AG04450 (cell line): ENCODE results near the gene GLUL. TPM values are rescaled to one million over a fixed set of nuclear protein-coding genes. Genes with fewer than 3 reads are reported as not detected.

ENCODE experiments used
- CTCF ChIA-PET: fragments of 300-600, 350-600 bp; formaldehyde crosslinking; extraction: SDS; loops from one replicate; lab custom pipeline; 2022; ENCODE audit warnings: antibody characterized with exemption, inconsistent platforms; lab: Charles Lee
- POLR2A ChIA-PET: fragments of 350-600 bp; formaldehyde crosslinking; extraction: SDS; loops from one replicate; lab custom pipeline; 2021; ENCODE audit warnings: antibody characterized with exemption, inconsistent platforms; lab: Yijun Ruan, JAX
- DNase-seq: peaks from one replicate; pipeline ENCODE4 v3.0.0-alpha.2; 2011; ENCODE audit warnings: low read depth, low spot score
- H3K27ac ChIP-seq: one replicate; pipeline ENCODE4 v1.5.1; 2012; ENCODE audit warnings: low read depth, low read length, control low read depth
- H3K27me3 ChIP-seq: one replicate; pipeline ENCODE4 v1.6.0; 2012; ENCODE audit warnings: low read length; ENCODE audit not compliant: control insufficient read depth, insufficient read depth
- H3K4me3 ChIP-seq: 2 replicates; pipeline ENCODE4 v1.5.1; 2011; ENCODE audit warnings: mild to moderate bottlenecking, low read depth, low read length, control low read depth
- H3K9me3 ChIP-seq: 2 replicates; pipeline ENCODE4 v1.5.1; 2012; ENCODE audit warnings: low read length; ENCODE audit not compliant: control insufficient read depth, insufficient read depth
- CTCF ChIP-seq: IDR thresholded peaks from 2 replicates; pipeline ENCODE4 v1.5.1; 2011; ENCODE audit warnings: low read depth, low read length, control low read depth, inconsistent platforms
- polyA plus RNA-seq: library from polyadenylated mRNA; depleted of rRNA; stranded (reverse); fragments of >200 nt; gene quantifications from 2 replicates; pipeline ENCODE4 v1.2.3, GENCODE V29; 2011; rRNA removed

The GLUL gene
- polyA plus RNA-seq, 1 experiment: 151 TPM

- ChIA-PET CTCF (no interaction called here), POLR2A (no interaction called here)
- Histone ChIP-seq H3K4me3 (no peak overlapping the region), H3K27ac (no peak overlapping the region), H3K27me3 (peaks cover 2% of the 10 kb centered on the region), H3K9me3 (peaks cover 4% of the 10 kb centered on the region; the same call in 1 of the 2 replicates)
- DNase-seq: no peak
- TF ChIP-seq CTCF: no peak
Measured at GRCh38 chr1:182332261-182333060, 59.1 kb downstream of the GLUL start.

Other genes with a start within 250 kb of the GLUL start
- not detected in 2 replicates for gene TEDDM1, start 8.9 kb upstream of the GLUL start, polyA plus RNA-seq
- not detected in 2 replicates for gene RGSL1, start 58.4 kb upstream of the GLUL start, polyA plus RNA-seq
- gene RNASEL, start 197.5 kb upstream of the GLUL start, polyA plus RNA-seq: 4.9 and 6.2 TPM in 2 replicates
- 0.10 and 0.11 TPM in 2 replicates for gene RGS16, start 212.6 kb upstream of the GLUL start, polyA plus RNA-seq